Mesenchymal stem cell (in vitro differentiated cells and primary cell): Measurements from ENCODE around the gene UFD1.

ENCODE experiments used
- DNase-seq: peaks from one replicate; pipeline ENCODE4 v3.0.0-alpha.2; 2013
- H2AFZ ChIP-seq: one replicate; pipeline ENCODE4 v1.6.1; 2013; ENCODE audit warnings: low read depth, mild to moderate bottlenecking, control low read depth, inconsistent platforms, low read length, moderate library complexity
- H2AK5ac ChIP-seq: 2 replicates; pipeline ENCODE4 v1.6.1; 2013; ENCODE audit warnings: low read length, moderate library complexity, mild to moderate bottlenecking, inconsistent platforms; ENCODE audit not compliant: severe bottlenecking
- H2BK120ac ChIP-seq: one replicate; pipeline ENCODE4 v1.6.1; 2013; ENCODE audit warnings: low read depth, mild to moderate bottlenecking, inconsistent platforms, low read length, moderate library complexity
- H2BK12ac ChIP-seq, 2 experiments: one replicate each; pipeline ENCODE4 v1.6.1; 2013; ENCODE audit warnings: inconsistent platforms in 2 of 2, low read length in 2 of 2, mild to moderate bottlenecking in 2 of 2, moderate library complexity in 2 of 2, control low read depth in 1 of 2
- H2BK15ac ChIP-seq: one replicate; pipeline ENCODE4 v1.6.1; 2013; ENCODE audit warnings: mild to moderate bottlenecking, low read depth, inconsistent platforms; ENCODE audit not compliant: poor library complexity, severe bottlenecking
- H2BK5ac ChIP-seq: 2 replicates; pipeline ENCODE4 v1.6.1; 2013; ENCODE audit warnings: low read depth, mild to moderate bottlenecking, low read length, control low read depth, inconsistent platforms; ENCODE audit not compliant: poor library complexity, severe bottlenecking
- H3K14ac ChIP-seq, 2 experiments: one replicate each; pipeline ENCODE4 v1.6.1; 2013; ENCODE audit warnings: inconsistent platforms in 2 of 2, low read length in 2 of 2, control low read depth in 1 of 2, mild to moderate bottlenecking in 1 of 2, moderate library complexity in 1 of 2
- H3K18ac ChIP-seq, 2 experiments: one replicate each; pipeline ENCODE4 v1.6.1; 2013; ENCODE audit warnings: inconsistent platforms in 2 of 2, low read length in 2 of 2, control low read depth in 1 of 2, low read depth in 1 of 2, mild to moderate bottlenecking in 1 of 2
- H3K23ac ChIP-seq, 2 experiments: one replicate each; pipeline ENCODE4 v1.6.1; 2013; ENCODE audit warnings: inconsistent platforms in 2 of 2, low read length in 2 of 2, mild to moderate bottlenecking in 2 of 2, moderate library complexity in 2 of 2, control low read depth in 1 of 2
- H3K27ac ChIP-seq: 2 replicates; pipeline ENCODE4 v1.5.1; 2013; ENCODE audit warnings: mild to moderate bottlenecking, moderate library complexity, low read length, control low read depth, inconsistent platforms; ENCODE audit not compliant: poor library complexity, severe bottlenecking
- H3K27me3 ChIP-seq, 2 experiments: 2 replicates each; pipeline versions ENCODE4 v1.6.1 to v1.7.0; 2013; ENCODE audit warnings: low read length in 2 of 2, mild to moderate bottlenecking in 2 of 2, moderate library complexity in 2 of 2, control low read depth in 1 of 2, inconsistent platforms in 1 of 2; ENCODE audit not compliant: control insufficient read depth in 1 of 2, insufficient read depth in 1 of 2
- H3K36me3 ChIP-seq, 2 experiments: 2 replicates each; pipeline versions ENCODE4 v1.6.1 to v1.7.0; 2013; ENCODE audit warnings: low read length in 2 of 2, control low read depth in 1 of 2, inconsistent platforms in 1 of 2, low read depth in 1 of 2, mild to moderate bottlenecking in 1 of 2; ENCODE audit not compliant: insufficient read depth in 2 of 2, control insufficient read depth in 1 of 2
- H3K4ac ChIP-seq, 2 experiments: one replicate each; pipeline ENCODE4 v1.6.1; 2013; ENCODE audit warnings: inconsistent platforms in 2 of 2, low read length in 2 of 2, mild to moderate bottlenecking in 2 of 2, moderate library complexity in 2 of 2, control low read depth in 1 of 2, low read depth in 1 of 2
- H3K4me1 ChIP-seq: 2 replicates; pipeline ENCODE4 v1.6.1; 2013; ENCODE audit warnings: low read depth, low read length, control low read depth; ENCODE audit not compliant: control insufficient read depth, insufficient read depth
- H3K4me2 ChIP-seq: 2 replicates; pipeline ENCODE4 v1.6.1; 2013; ENCODE audit warnings: low read length, mild to moderate bottlenecking, inconsistent platforms; ENCODE audit not compliant: poor library complexity, severe bottlenecking
- H3K4me3 ChIP-seq, 2 experiments: 2 replicates each; pipeline versions ENCODE4 v1.5.1 to v1.7.0; 2013; ENCODE audit warnings: low read length in 2 of 2, mild to moderate bottlenecking in 2 of 2, control low read depth in 1 of 2, low read depth in 1 of 2; ENCODE audit not compliant: insufficient read depth in 1 of 2
- H3K79me1 ChIP-seq: replicated peaks from 2 replicates; pipeline ENCODE4 v1.6.1; 2013; ENCODE audit warnings: mild to moderate bottlenecking, control low read depth, low read length, inconsistent platforms; ENCODE audit not compliant: poor library complexity, severe bottlenecking
- H3K9ac ChIP-seq: 2 replicates; pipeline ENCODE4 v1.7.0; 2013; ENCODE audit warnings: mild to moderate bottlenecking, low read length, moderate library complexity
- H3K9me3 ChIP-seq: 2 replicates; pipeline ENCODE4 v1.7.0; 2013; ENCODE audit warnings: mild to moderate bottlenecking, low read length; ENCODE audit not compliant: control insufficient read depth
- H4K8ac ChIP-seq: one replicate; pipeline ENCODE4 v1.6.1; 2013; ENCODE audit warnings: inconsistent platforms, mild to moderate bottlenecking, low read length, moderate library complexity
- H4K91ac ChIP-seq: one replicate; pipeline ENCODE4 v1.6.1; 2013; ENCODE audit warnings: mild to moderate bottlenecking, low read length, inconsistent platforms
- WGBS: methylation state at CpG from one replicate; pipeline ENCODE4 v1.1.7; 2013; ENCODE audit warnings: mixed read lengths; 5-methylcytosine and 5-hydroxymethylcytosine counted together

UFD1 gene

DNA sequence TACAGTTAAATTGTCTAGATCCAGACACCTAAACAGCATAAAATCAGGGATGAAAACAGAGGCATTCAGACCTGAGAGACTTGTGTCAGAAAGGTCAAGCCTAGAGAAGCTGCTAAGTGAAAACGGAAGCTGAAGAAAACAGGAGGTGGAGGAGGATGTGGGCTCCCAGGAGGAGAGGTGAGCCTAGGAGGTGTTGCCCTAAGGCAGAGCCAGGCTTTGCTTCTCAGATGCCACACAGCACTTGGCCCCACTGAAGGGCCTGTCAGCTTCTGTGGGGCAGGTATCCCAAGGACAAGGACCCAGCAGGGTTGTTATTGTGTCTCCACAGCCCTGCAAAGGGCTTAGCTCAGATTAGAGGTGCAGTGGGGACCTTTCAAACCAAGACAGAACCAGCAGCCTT lies 14.4 kb downstream of the UFD1 start:
- H3K36me3 ChIP-seq: peaks cover 58 to 92% of the 10 kb centered on the region in 2 experiments
- no peak overlapping the region for H4K8ac ChIP-seq
- no peak overlapping the region for H3K4me2 ChIP-seq
- no peak for DNase-seq
- H3K4ac ChIP-seq: no peak overlapping the region
- no peak overlapping the region for H2AK5ac ChIP-seq
- no peak overlapping the region for H3K4me3 ChIP-seq
- no peak overlapping the region for H4K91ac ChIP-seq
- H3K9ac ChIP-seq: peak overlapping the region; percentile 64
- no peaks in the 10 kb centered on the region for H3K27me3 ChIP-seq
- no peaks in the 10 kb centered on the region for H3K9me3 ChIP-seq
- no peak overlapping the region for H3K18ac ChIP-seq
- H2AFZ ChIP-seq: no peak overlapping the region
- WGBS: 83% methylated on average over 1 of the region's 1 CpG
- no peaks in the 10 kb centered on the region for H3K4me1 ChIP-seq
- H2BK5ac ChIP-seq: no peak overlapping the region
- H2BK12ac ChIP-seq: peak overlapping the region in 1 of 2 experiments; percentile 45
- H3K79me1 ChIP-seq: peaks cover 34% of the 10 kb centered on the region
- no peak overlapping the region for H2BK15ac ChIP-seq
- no peak overlapping the region for H3K23ac ChIP-seq
- no peak overlapping the region for H2BK120ac ChIP-seq
- H3K14ac ChIP-seq: no peak overlapping the region
- H3K27ac ChIP-seq: no peak overlapping the region

DNA sequence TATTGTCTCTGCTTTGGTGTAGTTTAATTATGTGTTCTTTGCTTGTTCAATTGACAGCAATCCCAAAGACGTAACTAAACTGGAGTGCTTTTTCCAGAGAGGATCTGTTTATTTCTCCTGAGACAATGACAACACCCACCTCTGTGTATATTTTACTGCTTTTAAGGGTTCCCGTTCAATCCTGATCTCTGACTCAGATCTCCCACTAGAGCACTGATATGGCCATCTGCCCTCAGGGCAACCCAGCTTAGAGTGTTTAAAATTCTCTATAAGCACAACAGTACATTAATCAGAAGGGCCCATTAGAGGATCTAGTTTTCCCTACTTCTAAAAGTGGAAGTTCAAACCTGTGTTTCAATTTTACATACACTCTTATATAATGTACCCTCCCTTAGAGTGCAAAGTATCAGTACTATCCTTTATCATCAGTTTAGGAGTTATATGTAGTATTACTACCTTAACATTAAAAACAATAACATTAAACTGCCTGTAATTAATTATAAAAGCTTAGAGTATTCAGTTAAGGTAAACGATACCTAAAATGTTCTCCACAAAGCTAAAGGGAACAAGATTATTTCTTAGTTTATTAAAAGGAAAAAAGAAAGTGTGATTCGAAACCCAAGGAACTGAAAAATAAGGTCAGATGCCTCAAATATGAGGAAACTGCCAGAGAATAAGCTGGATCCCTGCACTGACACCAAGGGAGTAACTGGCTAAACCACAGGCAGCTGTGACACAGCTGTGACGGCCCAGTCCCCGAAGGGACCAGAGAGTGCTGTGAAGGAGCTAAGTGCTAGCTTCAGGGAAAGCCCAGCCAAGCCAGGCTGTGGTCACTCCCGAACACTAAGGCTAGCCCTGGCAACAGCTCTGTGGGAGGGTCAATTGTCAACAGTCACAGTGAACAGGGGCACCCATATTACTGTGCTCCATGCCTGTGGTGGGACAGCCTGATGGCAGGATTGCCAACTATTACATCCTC lies 15.2 kb downstream of the UFD1 start:
- WGBS: 48% methylated on average over 6 of the region's 7 CpGs
- DNase-seq: peak; percentile 88
- Histone ChIP-seq H3K18ac (no peak overlapping the region), H3K27ac (no peak overlapping the region), H2BK5ac (no peak overlapping the region), H2AFZ (no peak overlapping the region), H2BK120ac (no peak overlapping the region), H3K79me1 (peaks cover 27% of the 10 kb centered on the region), H3K27me3 (no peaks in the 10 kb centered on the region), H3K4me1 (no peaks in the 10 kb centered on the region), H2BK12ac (no peak overlapping the region), H2BK15ac (no peak overlapping the region), H3K23ac (no peak overlapping the region), H3K14ac (no peak overlapping the region), H3K4me3 (no peak overlapping the region), H2AK5ac (no peak overlapping the region), H3K36me3 (peaks cover 54 to 91% of the 10 kb centered on the region in 2 experiments), H4K8ac (no peak overlapping the region), H3K9me3 (no peaks in the 10 kb centered on the region), H3K9ac (peak overlapping the region; percentile 64), H3K4me2 (no peak overlapping the region), H4K91ac (peak overlapping the region; percentile 43), H3K4ac (no peak overlapping the region)

DNA sequence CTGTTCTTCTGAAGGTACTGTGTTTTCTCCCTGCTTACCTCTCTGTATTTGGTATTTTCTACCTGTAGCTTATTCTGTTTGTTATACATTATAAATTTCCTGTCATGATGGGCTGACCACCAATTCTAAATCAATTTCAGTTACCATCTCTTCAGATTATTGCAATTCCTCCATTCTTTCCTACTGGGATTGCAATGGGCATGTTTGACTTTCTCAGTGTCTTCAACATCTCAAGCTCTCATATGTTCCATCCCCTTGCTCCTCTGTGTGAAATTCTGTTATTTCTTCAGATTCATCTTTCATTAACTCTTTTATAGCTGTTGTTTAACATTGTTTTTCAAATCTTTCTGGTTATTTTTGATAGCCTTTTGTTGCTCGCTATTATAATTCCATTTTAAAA lies 16.0 kb downstream of the UFD1 start:
- Histone ChIP-seq H2BK15ac (no peak overlapping the region), H3K27ac (no peak overlapping the region), H2AFZ (no peak overlapping the region), H2AK5ac (no peak overlapping the region), H3K79me1 (peaks cover 22% of the 10 kb centered on the region), H4K8ac (no peak overlapping the region), H2BK5ac (no peak overlapping the region), H3K23ac (no peak overlapping the region), H3K14ac (no peak overlapping the region), H3K27me3 (no peaks in the 10 kb centered on the region), H3K4me2 (no peak overlapping the region), H3K9ac (peak overlapping the region; percentile 64), H3K4me1 (no peaks in the 10 kb centered on the region), H3K4me3 (no peak overlapping the region), H2BK120ac (no peak overlapping the region), H2BK12ac (no peak overlapping the region), H3K4ac (no peak overlapping the region), H3K9me3 (no peaks in the 10 kb centered on the region), H3K36me3 (peaks cover 49 to 89% of the 10 kb centered on the region in 2 experiments), H3K18ac (no peak overlapping the region), H4K91ac (no peak overlapping the region)
- no peak for DNase-seq
- no CpG with 5 or more reads among the region's 1 CpG for WGBS

- Histone ChIP-seq H3K9me3 (no peaks in the 10 kb centered on the region), H2AFZ (no peak overlapping the region), H3K79me1 (peaks cover 19% of the 10 kb centered on the region), H3K14ac (no peak overlapping the region), H2BK5ac (no peak overlapping the region), H3K18ac (no peak overlapping the region), H4K91ac (no peak overlapping the region), H3K27me3 (no peaks in the 10 kb centered on the region), H2BK15ac (no peak overlapping the region), H3K36me3 (peaks cover 47 to 86% of the 10 kb centered on the region in 2 experiments), H2AK5ac (no peak overlapping the region), H3K27ac (no peak overlapping the region), H3K4ac (no peak overlapping the region), H4K8ac (no peak overlapping the region), H3K9ac (no peak overlapping the region), H3K23ac (no peak overlapping the region), H2BK120ac (no peak overlapping the region), H3K4me1 (no peaks in the 10 kb centered on the region), H3K4me2 (no peak overlapping the region), H2BK12ac (no peak overlapping the region), H3K4me3 (no peak overlapping the region)
- WGBS: 100% methylated on average over 1 of the region's 1 CpG
- no peak for DNase-seq
Measured at GRCh38 chr22:19461506-19461905, 17.5 kb downstream of the UFD1 start.
